ENCODE measurements around the gene CACNG3.
"Not testable (repeated sequence)": the region's sequence is repeated elsewhere in the genome, so short reads cannot be mapped to it uniquely, and the experiment has no call there.

The CACNG3 gene

GRCh38 chr16:24328835-24329452 is 72.8 kb downstream of the CACNG3 start:
- Histone ChIP-seq H3K36me3 (ENCODE audit: insufficient read depth, low read length) (no peaks in the 10 kb centered on the region), H3K4me3 (no peak overlapping the region), H3K27ac (no peak overlapping the region), H3K9ac (ENCODE audit: insufficient read length) (no peak overlapping the region), H3K9me3 (ENCODE audit: low read depth, low read length) (no peaks in the 10 kb centered on the region)
- no peak for DNase-seq (ENCODE audit: low read depth, low spot score)
- TF ChIP-seq FOXP2 (optimal IDR thresholded peaks at IDR 0.05; ENCODE audit: control extremely low read depth, extremely low read length, insufficient read depth) (no peak), POLR2AphosphoS5 (IDR thresholded peaks at IDR 0.05; ENCODE audit: borderline replicate concordance, low read depth, low read length) (no peak), EZH2 (IDR thresholded peaks at IDR 0.05) (no peak)

- no peak overlapping the region for H3K4me3 ChIP-seq
- H3K36me3 ChIP-seq (ENCODE audit: insufficient read depth, low read length) = no peaks in the 10 kb centered on the region
- H3K9ac ChIP-seq (ENCODE audit: insufficient read length) = no peak overlapping the region
- TF ChIP-seq POLR2AphosphoS5 (IDR thresholded peaks at IDR 0.05; ENCODE audit: borderline replicate concordance, low read depth, low read length) (no peak), EZH2 (IDR thresholded peaks at IDR 0.05) (no peak), FOXP2 (optimal IDR thresholded peaks at IDR 0.05; ENCODE audit: control extremely low read depth, extremely low read length, insufficient read depth) (no peak)
- H3K27ac ChIP-seq = no peak overlapping the region
- H3K9me3 ChIP-seq (ENCODE audit: low read depth, low read length) = no peaks in the 10 kb centered on the region
- DNase-seq (ENCODE audit: low read depth, low spot score) = no peak
Measured at GRCh38 chr16:24332178-24332577, 76.0 kb downstream of the CACNG3 start.

- Histone ChIP-seq H3K9me3 (ENCODE audit: low read depth, low read length) (no peaks in the 10 kb centered on the region), H3K36me3 (ENCODE audit: insufficient read depth, low read length) (no peaks in the 10 kb centered on the region), H3K27ac (no peak overlapping the region), H3K4me3 (no peak overlapping the region), H3K9ac (ENCODE audit: insufficient read length) (no peak overlapping the region)
- TF ChIP-seq POLR2AphosphoS5 (IDR thresholded peaks at IDR 0.05; ENCODE audit: borderline replicate concordance, low read depth, low read length) = no peak
- TF ChIP-seq EZH2 (IDR thresholded peaks at IDR 0.05) = no peak
- TF ChIP-seq FOXP2 (optimal IDR thresholded peaks at IDR 0.05; ENCODE audit: control extremely low read depth, extremely low read length, insufficient read depth) = no peak
- no peak for DNase-seq (ENCODE audit: low read depth, low spot score)
Measured at GRCh38 chr16:24332582-24333090, 76.5 kb downstream of the CACNG3 start.

GRCh38 chr16:24336491-24336890 is 80.4 kb downstream of the CACNG3 start:
- TF ChIP-seq FOXP2 (optimal IDR thresholded peaks at IDR 0.05; ENCODE audit: control extremely low read depth, extremely low read length, insufficient read depth) (no peak), POLR2AphosphoS5 (IDR thresholded peaks at IDR 0.05; ENCODE audit: borderline replicate concordance, low read depth, low read length) (no peak), EZH2 (IDR thresholded peaks at IDR 0.05) (no peak)
- DNase-seq (ENCODE audit: low read depth, low spot score) = no peak
- Histone ChIP-seq H3K9me3 (ENCODE audit: low read depth, low read length) (no peaks in the 10 kb centered on the region), H3K9ac (ENCODE audit: insufficient read length) (no peak overlapping the region), H3K27ac (no peak overlapping the region), H3K4me3 (no peak overlapping the region), H3K36me3 (ENCODE audit: insufficient read depth, low read length) (no peaks in the 10 kb centered on the region)

GRCh38 chr16:24337013-24337412 is 80.9 kb downstream of the CACNG3 start:
- no peaks in the 10 kb centered on the region for H3K9me3 ChIP-seq (ENCODE audit: low read depth, low read length)
- H3K9ac ChIP-seq (ENCODE audit: insufficient read length) = no peak overlapping the region
- no peak for DNase-seq (ENCODE audit: low read depth, low spot score)
- no peaks in the 10 kb centered on the region for H3K36me3 ChIP-seq (ENCODE audit: insufficient read depth, low read length)
- TF ChIP-seq EZH2 (IDR thresholded peaks at IDR 0.05) = no peak
- no peak for TF ChIP-seq POLR2AphosphoS5 (IDR thresholded peaks at IDR 0.05; ENCODE audit: borderline replicate concordance, low read depth, low read length)
- no peak for TF ChIP-seq FOXP2 (optimal IDR thresholded peaks at IDR 0.05; ENCODE audit: control extremely low read depth, extremely low read length, insufficient read depth)
- H3K4me3 ChIP-seq = no peak overlapping the region
- no peak overlapping the region for H3K27ac ChIP-seq

- H3K4me3 ChIP-seq; H3K27ac ChIP-seq; H3K9ac ChIP-seq (ENCODE audit: insufficient read length); H3K9me3 ChIP-seq (ENCODE audit: low read depth, low read length); H3K36me3 ChIP-seq (ENCODE audit: insufficient read depth, low read length); DNase-seq (ENCODE audit: low read depth, low spot score): not testable (repeated sequence)
Measured at GRCh38 chr16:24343829-24344228, 87.7 kb downstream of the CACNG3 start.

- Histone ChIP-seq H3K9me3 (ENCODE audit: low read depth, low read length) (no peaks in the 10 kb centered on the region), H3K4me3 (no peak overlapping the region), H3K36me3 (ENCODE audit: insufficient read depth, low read length) (no peaks in the 10 kb centered on the region), H3K27ac (no peak overlapping the region), H3K9ac (ENCODE audit: insufficient read length) (no peak overlapping the region)
- no peak for TF ChIP-seq POLR2AphosphoS5 (IDR thresholded peaks at IDR 0.05; ENCODE audit: borderline replicate concordance, low read depth, low read length)
- TF ChIP-seq FOXP2 (optimal IDR thresholded peaks at IDR 0.05; ENCODE audit: control extremely low read depth, extremely low read length, insufficient read depth) = no peak
- TF ChIP-seq EZH2 (IDR thresholded peaks at IDR 0.05) = no peak
- DNase-seq (ENCODE audit: low read depth, low spot score) = no peak
Measured at GRCh38 chr16:24344784-24345183, 88.6 kb downstream of the CACNG3 start.

- no peak for DNase-seq (ENCODE audit: low read depth, low spot score)
- H3K27ac ChIP-seq = no peak overlapping the region
- H3K4me3 ChIP-seq = no peak overlapping the region
- no peak for TF ChIP-seq POLR2AphosphoS5 (IDR thresholded peaks at IDR 0.05; ENCODE audit: borderline replicate concordance, low read depth, low read length)
- no peaks in the 10 kb centered on the region for H3K36me3 ChIP-seq (ENCODE audit: insufficient read depth, low read length)
- H3K9ac ChIP-seq (ENCODE audit: insufficient read length) = no peak overlapping the region
- H3K9me3 ChIP-seq (ENCODE audit: low read depth, low read length) = no peaks in the 10 kb centered on the region
Measured at GRCh38 chr16:24345704-24346103, 89.6 kb downstream of the CACNG3 start.

GRCh38 chr16:24346734-24347133 is 90.6 kb downstream of the CACNG3 start:
- no peak for DNase-seq (ENCODE audit: low read depth, low spot score)
- H3K4me3 ChIP-seq = no peak overlapping the region
- no peak overlapping the region for H3K27ac ChIP-seq

More at GRCh38 chr16:24346734-24347133, 90.6 kb downstream of the CACNG3 start:
- no peaks in the 10 kb centered on the region for H3K9me3 ChIP-seq (ENCODE audit: low read depth, low read length)
- no peaks in the 10 kb centered on the region for H3K36me3 ChIP-seq (ENCODE audit: insufficient read depth, low read length)
- TF ChIP-seq EZH2 (IDR thresholded peaks at IDR 0.05) = no peak
- TF ChIP-seq POLR2AphosphoS5 (IDR thresholded peaks at IDR 0.05; ENCODE audit: borderline replicate concordance, low read depth, low read length) = no peak
- no peak for TF ChIP-seq FOXP2 (optimal IDR thresholded peaks at IDR 0.05; ENCODE audit: control extremely low read depth, extremely low read length, insufficient read depth)
- no peak overlapping the region for H3K9ac ChIP-seq (ENCODE audit: insufficient read length)
